GM23338 (cell line): ENCODE data around the gene SPRR2E. TPM values are rescaled to one million over a fixed set of nuclear protein-coding genes. Genes with fewer than 3 reads are reported as not detected.

ENCODE experiments used
- ATAC-seq: fragments of 200-7000 bp; cut with Tn5 transposase; 3 replicates; pipeline ENCODE4 v1.9.1; 2020
- DNase-seq: peaks from one replicate; pipeline ENCODE4 v3.0.0-alpha.2; 2015; ENCODE audit warnings: low spot score
- H2AFZ ChIP-seq: fragments of 200-600 bp; sonication (generic); 2 replicates; pipeline ENCODE4 v1.8.0; 2016; ENCODE audit warnings: antibody characterized with exemption, mild to moderate bottlenecking, moderate library complexity
- H3F3A ChIP-seq: fragments of 200-600 bp; sonication (generic); replicated peaks from 2 replicates; pipeline ENCODE4 v1.8.0; 2017; ENCODE audit warnings: antibody characterized with exemption, mixed run types, low read depth
- H3K27ac ChIP-seq: fragments of 200-600 bp; sonication (generic); 2 replicates; pipeline ENCODE4 v1.6.1; 2016; ENCODE audit warnings: low read depth
- H3K27me3 ChIP-seq: fragments of 200-600 bp; sonication (generic); 2 replicates; pipeline ENCODE4 v1.8.0; 2016; ENCODE audit warnings: mild to moderate bottlenecking, mixed run types, moderate library complexity; ENCODE audit not compliant: insufficient read depth
- H3K36me3 ChIP-seq: fragments of 200-600 bp; sonication (generic); 2 replicates; pipeline ENCODE4 v1.8.0; 2016; ENCODE audit warnings: mild to moderate bottlenecking; ENCODE audit not compliant: insufficient read depth
- H3K4me1 ChIP-seq: fragments of 200-600 bp; sonication (generic); 2 replicates; pipeline ENCODE4 v1.8.0; 2016; ENCODE audit warnings: mild to moderate bottlenecking, moderate library complexity; ENCODE audit not compliant: insufficient read depth
- H3K4me2 ChIP-seq: fragments of 200-600 bp; sonication (generic); 2 replicates; pipeline ENCODE4 v1.7.1; 2017; ENCODE audit warnings: mixed run types
- H3K4me3 ChIP-seq: fragments of 200-600 bp; sonication (generic); 2 replicates; pipeline ENCODE4 v1.6.1; 2016; ENCODE audit warnings: mixed run types
- H3K79me2 ChIP-seq: fragments of 200-600 bp; sonication (generic); replicated peaks from 2 replicates; pipeline ENCODE4 v1.8.0; 2017; ENCODE audit warnings: mild to moderate bottlenecking; ENCODE audit not compliant: insufficient read depth
- H3K9me2 ChIP-seq: fragments of 200-600 bp; sonication (generic); 2 replicates; pipeline ENCODE4 v1.8.0; 2017; ENCODE audit not compliant: insufficient read depth
- H4K20me1 ChIP-seq: fragments of 200-600 bp; sonication (generic); replicated peaks from 2 replicates; pipeline ENCODE4 v1.8.0; 2017; ENCODE audit warnings: mild to moderate bottlenecking; ENCODE audit not compliant: insufficient read depth
- H3K27ac Mint-ChIP-seq: 2 replicates; pipeline ENCODE4 v1.8.0; 2020; ENCODE audit warnings: inconsistent platforms, mild to moderate bottlenecking, moderate library complexity, mixed read lengths
- H3K27me3 Mint-ChIP-seq: 3 replicates; pipeline ENCODE4 v1.8.0; 2022; ENCODE audit warnings: low read depth, mild to moderate bottlenecking, moderate library complexity, mixed read lengths, inconsistent platforms; ENCODE audit not compliant: insufficient read depth, poor library complexity
- H3K36me3 Mint-ChIP-seq: 3 replicates; pipeline ENCODE4 v1.8.0; 2021; ENCODE audit warnings: low read depth, mild to moderate bottlenecking, inconsistent platforms, moderate library complexity, mixed read lengths
- H3K4me1 Mint-ChIP-seq: 3 replicates; pipeline ENCODE4 v1.8.0; 2020; ENCODE audit warnings: mild to moderate bottlenecking, inconsistent platforms, mixed read lengths
- H3K4me3 Mint-ChIP-seq: 3 replicates; pipeline ENCODE4 v1.8.0; 2021; ENCODE audit warnings: moderate library complexity, mild to moderate bottlenecking, inconsistent platforms, mixed read lengths
- H3K9me3 Mint-ChIP-seq: 3 replicates; pipeline ENCODE4 v1.8.0; 2020; ENCODE audit warnings: moderate library complexity, mild to moderate bottlenecking, inconsistent platforms, mixed read lengths
- CREB1 ChIP-seq: fragments of 250-450 bp; sonication (Bioruptor Pico); IDR thresholded peaks from 2 replicates; pipeline ENCODE4 v1.5.0; 2020; ENCODE audit warnings: low read depth, mild to moderate bottlenecking, moderate library complexity
- EZH2phosphoT487 ChIP-seq: fragments of 200-600 bp; sonication (generic); IDR thresholded peaks from one replicate; pipeline ENCODE4 v1.8.1; 2018; ENCODE audit warnings: antibody characterized with exemption; ENCODE audit not compliant: unreplicated experiment
- JUNB ChIP-seq: IDR thresholded peaks from one replicate; pipeline ENCODE4 v1.6.1; 2016; ENCODE audit warnings: antibody characterized with exemption; ENCODE audit not compliant: unreplicated experiment
- REST ChIP-seq: IDR thresholded peaks from one replicate; pipeline ENCODE4 v1.6.1; 2018; ENCODE audit warnings: antibody characterized with exemption; ENCODE audit not compliant: unreplicated experiment
- ZNF114 ChIP-seq: fragments of 250-450 bp; sonication (Bioruptor Pico); IDR thresholded peaks from 2 replicates; pipeline ENCODE4 v1.5.0; 2020; ENCODE audit warnings: mild to moderate bottlenecking, moderate library complexity
- ZNF331 ChIP-seq: fragments of 250-450 bp; sonication (Bioruptor Pico); IDR thresholded peaks from 2 replicates; pipeline ENCODE4 v1.5.0; 2020; ENCODE audit warnings: low read depth, mild to moderate bottlenecking, moderate library complexity
- polyA plus RNA-seq: library from polyadenylated mRNA; unstranded; fragments of >200 nt; fragmentation: Nextera tagmentation; extraction: Ambion mirVana; gene quantifications from 2 replicates; pipeline ENCODE4 v1.2.1, GENCODE V29; 2016
- total RNA-seq: library from RNA; depleted of rRNA; stranded (reverse); fragments of >200 nt; shearing (Covaris generic); gene quantifications from 2 replicates; pipeline ENCODE4 v1.2.3, GENCODE V29; 2014

The SPRR2E gene
- total and polyA plus RNA-seq, 2 experiments from 2014 or later = not detected

GRCh38 chr1:153072806-153073726, 21.3 kb downstream of the SPRR2E start:
- Histone ChIP-seq H3F3A (no peaks in the 10 kb centered on the region), H3K36me3 (no peaks in the 10 kb centered on the region), H3K79me2 (no peaks in the 10 kb centered on the region), H3K4me2 (no peak overlapping the region), H3K4me3 (no peak overlapping the region), H3K27me3 (no peaks in the 10 kb centered on the region), H2AFZ (peak overlapping the region; percentile 34; the same call in 1 of the 2 replicates), H3K4me1 (no peaks in the 10 kb centered on the region), H3K27ac (no peak overlapping the region), H3K9me2 (no peaks in the 10 kb centered on the region), H4K20me1 (no peaks in the 10 kb centered on the region)
- Mint-ChIP-seq H3K36me3 (no peaks in the 10 kb centered on the region), H3K27me3 (no peaks in the 10 kb centered on the region), H3K27ac (no peak overlapping the region), H3K4me3 (no peak overlapping the region), H3K4me1 (no peaks in the 10 kb centered on the region), H3K9me3 (no peaks in the 10 kb centered on the region)
- DNase-seq (no peak), ATAC-seq (no peak)
- TF ChIP-seq CREB1 (CRISPR knock-in tag) = no peak
- TF ChIP-seq ZNF331 = no peak
- no peak for TF ChIP-seq EZH2phosphoT487

DNA sequence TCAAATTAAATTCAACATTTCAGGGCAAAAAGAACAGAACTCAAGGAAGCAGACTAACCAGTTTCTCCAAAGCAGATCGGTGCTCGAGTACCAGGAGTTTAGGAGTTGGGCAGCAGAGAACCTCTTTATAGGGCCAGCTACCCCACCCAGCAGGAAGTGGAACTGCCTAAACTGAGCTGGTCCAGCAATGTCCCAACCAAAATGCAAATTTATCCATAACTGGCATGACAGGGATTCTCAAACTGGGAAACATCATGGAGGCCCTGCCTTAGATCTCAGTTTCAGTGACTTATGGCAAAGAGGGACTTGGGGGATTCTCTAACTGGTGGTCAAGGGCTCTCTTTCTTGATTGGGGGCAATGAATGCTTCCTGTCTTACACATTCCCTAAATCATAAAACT, 22.8 kb downstream of the SPRR2E start, which contains the start of gene SPRR2B:
Gene SPRR2B (minus strand): TSS at position 101 of the 400 bp plus-strand sequence. CDS start 772 bp downstream, outside the sequence.
- H3K36me3 ChIP-seq = no peaks in the 10 kb centered on the region
- Mint-ChIP-seq H3K4me3 (no peak within 1 kb of the TSS), H3K9me3 (no peaks in the 10 kb centered on the region), H3K27ac (no peak within 1 kb of the TSS), H3K4me1 (no peaks in the 10 kb centered on the region), H3K27me3 (peaks cover 3% of the 10 kb centered on the region), H3K36me3 (no peaks in the 10 kb centered on the region)
- H3K9me2 ChIP-seq = no peaks in the 10 kb centered on the region
- H2AFZ ChIP-seq = no peak within 1 kb of the TSS
- no peak for TF ChIP-seq CREB1 (CRISPR knock-in tag)
- TF ChIP-seq REST = no peak
- TF ChIP-seq JUNB = no peak
- TF ChIP-seq ZNF114 (CRISPR knock-in tag) = no peak
- ATAC-seq = no peak
- H3K4me2 ChIP-seq = no peak within 1 kb of the TSS
- H3K27ac ChIP-seq = no peak within 1 kb of the TSS
- no peaks in the 10 kb centered on the region for H3K27me3 ChIP-seq
- no peak for DNase-seq
- H4K20me1 ChIP-seq = no peaks in the 10 kb centered on the region
- H3K4me1 ChIP-seq = no peaks in the 10 kb centered on the region
- H3F3A ChIP-seq = no peaks in the 10 kb centered on the region
- no peak within 1 kb of the TSS for H3K4me3 ChIP-seq
- no peaks in the 10 kb centered on the region for H3K79me2 ChIP-seq
